Measurements from ENCODE around the gene FAM43A.

- TF ChIP-seq GATA3 (IDR thresholded peaks at IDR 0.05; ENCODE audit: low read depth, low read length) (no peak), GATA2 (IDR thresholded peaks at IDR 0.05; ENCODE audit: low read depth, low read length) (no peak)
Measured at GRCh38 chr3:194675680-194676079, 10.0 kb upstream of the FAM43A start.
